ENCODE data around the gene PNN. TPM values are rescaled to one million over a fixed set of nuclear protein-coding genes. Genes with fewer than 3 reads are reported as not detected.
"Not testable (repeated sequence)": the region's sequence is repeated elsewhere in the genome, so short reads cannot be mapped to it uniquely, and the experiment has no call there.

PNN gene
- polyA plus RNA-seq, 1 experiment = 19.7 TPM

DNA sequence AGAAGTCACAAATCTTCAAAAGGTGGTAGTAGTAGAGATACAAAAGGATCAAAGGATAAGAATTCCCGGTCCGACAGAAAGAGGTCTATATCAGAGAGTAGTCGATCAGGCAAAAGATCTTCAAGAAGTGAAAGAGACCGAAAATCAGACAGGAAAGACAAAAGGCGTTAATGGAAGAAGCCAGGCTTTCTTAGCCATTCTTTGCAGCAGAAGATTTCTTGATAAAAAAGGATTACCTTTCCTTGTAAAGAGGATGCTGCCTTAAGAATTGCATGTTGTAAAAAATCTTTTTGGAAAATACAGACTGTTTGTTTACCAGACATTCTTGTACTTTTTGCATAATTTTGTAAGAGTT is 6.6 kb downstream of the PNN start:
- TF ChIP-seq, protein P1, sequence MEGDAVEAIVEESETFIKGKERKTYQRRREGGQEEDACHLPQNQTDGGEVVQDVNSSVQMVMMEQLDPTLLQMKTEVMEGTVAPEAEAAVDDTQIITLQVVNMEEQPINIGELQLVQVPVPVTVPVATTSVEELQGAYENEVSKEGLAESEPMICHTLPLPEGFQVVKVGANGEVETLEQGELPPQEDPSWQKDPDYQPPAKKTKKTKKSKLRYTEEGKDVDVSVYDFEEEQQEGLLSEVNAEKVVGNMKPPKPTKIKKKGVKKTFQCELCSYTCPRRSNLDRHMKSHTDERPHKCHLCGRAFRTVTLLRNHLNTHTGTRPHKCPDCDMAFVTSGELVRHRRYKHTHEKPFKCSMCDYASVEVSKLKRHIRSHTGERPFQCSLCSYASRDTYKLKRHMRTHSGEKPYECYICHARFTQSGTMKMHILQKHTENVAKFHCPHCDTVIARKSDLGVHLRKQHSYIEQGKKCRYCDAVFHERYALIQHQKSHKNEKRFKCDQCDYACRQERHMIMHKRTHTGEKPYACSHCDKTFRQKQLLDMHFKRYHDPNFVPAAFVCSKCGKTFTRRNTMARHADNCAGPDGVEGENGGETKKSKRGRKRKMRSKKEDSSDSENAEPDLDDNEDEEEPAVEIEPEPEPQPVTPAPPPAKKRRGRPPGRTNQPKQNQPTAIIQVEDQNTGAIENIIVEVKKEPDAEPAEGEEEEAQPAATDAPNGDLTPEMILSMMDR (IDR thresholded peaks at IDR 0.05; ENCODE audit: low read depth, low read length) = no peak
- Histone ChIP-seq H3K27me3 (ENCODE audit: control insufficient read depth, insufficient read depth, low read length) (no peaks in the 10 kb centered on the region), H3K9me3 (ENCODE audit: control insufficient read depth, insufficient read depth, low read length) (no peaks in the 10 kb centered on the region), H3K4me3 (ENCODE audit: low read depth, low read length) (no peak overlapping the region), H3K27ac (ENCODE audit: low read depth, low read length) (no peak overlapping the region)
- DNase-seq (ENCODE audit: low read depth, low spot score) = no peak
- ChIA-PET CTCF (no interaction called here), POLR2A (no interaction called here)

DNA sequence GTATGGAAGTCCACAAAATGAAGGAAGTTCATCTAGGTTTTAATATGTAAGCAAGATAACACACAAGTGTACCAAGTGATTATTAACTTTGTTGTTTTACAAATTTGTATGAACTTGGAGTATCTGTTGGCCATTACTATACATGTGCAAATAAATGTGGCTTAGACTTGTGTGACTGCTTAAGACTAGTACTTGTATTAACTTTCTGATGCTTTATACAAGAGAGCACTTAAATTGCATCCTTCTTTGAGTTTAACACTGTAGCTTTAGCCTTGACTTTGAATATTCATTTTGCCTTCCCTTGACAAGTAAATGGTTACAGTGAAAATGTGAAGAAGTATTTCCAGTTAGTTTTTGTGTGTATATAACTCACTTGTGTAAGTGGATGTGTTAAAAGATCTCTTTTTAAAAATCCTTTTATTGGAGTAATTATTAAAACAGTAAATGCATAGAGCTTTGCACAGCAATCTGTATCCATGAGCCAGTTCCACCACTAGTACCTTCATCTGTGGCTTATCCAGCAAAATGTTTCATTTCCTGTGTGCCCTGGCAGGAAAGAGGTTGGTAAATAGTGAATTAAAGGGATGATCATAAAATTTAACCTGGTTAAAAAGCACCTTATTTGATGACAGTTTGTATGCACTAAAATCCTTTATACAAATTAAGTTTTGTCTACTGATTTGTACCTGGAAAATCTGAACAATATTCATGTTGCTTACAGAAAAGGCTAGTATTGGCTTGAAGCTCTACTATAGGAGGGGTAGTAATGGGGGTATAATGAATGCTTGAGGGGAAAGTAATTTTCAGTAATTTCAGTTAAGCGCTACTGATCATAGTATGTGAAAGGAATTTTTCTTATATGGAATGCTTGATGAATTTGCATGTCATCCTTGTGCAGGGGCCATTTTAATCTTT is 8.0 kb downstream of the PNN start:
- POLR2A ChIA-PET = interaction anchor here (0.6 to 1.2 kb wide), 4 partner anchors 13 to 102 kb away, joined by 3 to 4 read pairs (median 3); partner anchors contain the start of gene TRAPPC6B
- H3K4me3 ChIP-seq (ENCODE audit: low read depth, low read length) = no peak overlapping the region
- TF ChIP-seq, protein P1 (IDR thresholded peaks at IDR 0.05; ENCODE audit: low read depth, low read length) = no peak
- H3K27me3 ChIP-seq (ENCODE audit: control insufficient read depth, insufficient read depth, low read length) = no peaks in the 10 kb centered on the region
- H3K9me3 ChIP-seq (ENCODE audit: control insufficient read depth, insufficient read depth, low read length) = no peaks in the 10 kb centered on the region
- CTCF ChIA-PET = interaction anchor here (0.6 kb wide), 1 partner anchor 60 kb away, joined by 3 read pairs; no protein-coding TSS in a partner anchor
- DNase-seq (ENCODE audit: low read depth, low spot score) = no peak
- H3K27ac ChIP-seq (ENCODE audit: low read depth, low read length) = no peak overlapping the region

DNA sequence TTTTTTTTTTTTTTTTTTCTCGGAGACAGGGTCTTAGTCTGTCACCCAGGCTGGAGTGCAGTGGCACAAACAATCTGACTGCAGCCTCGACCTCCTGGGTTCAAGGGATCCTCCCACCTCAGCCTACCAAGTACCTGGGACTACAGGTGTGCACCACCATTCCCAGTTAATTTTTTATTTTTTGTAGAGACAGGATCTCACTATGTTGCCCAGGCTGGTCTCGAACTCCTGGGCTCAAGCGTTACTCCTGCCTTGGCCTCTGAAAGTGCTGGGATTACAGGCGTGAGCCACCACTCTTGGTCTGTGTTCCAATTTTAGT is 8.6 kb downstream of the PNN start:
- DNase-seq (ENCODE audit: low read depth, low spot score); CTCF ChIA-PET; H3K27ac ChIP-seq (ENCODE audit: low read depth, low read length); H3K4me3 ChIP-seq (ENCODE audit: low read depth, low read length); H3K9me3 ChIP-seq (ENCODE audit: control insufficient read depth, insufficient read depth, low read length); H3K27me3 ChIP-seq (ENCODE audit: control insufficient read depth, insufficient read depth, low read length): not testable (repeated sequence)
- POLR2A ChIA-PET = interaction anchor here (1.0 kb wide), 1 partner anchor 83 kb away, joined by 4 read pairs; no protein-coding TSS in a partner anchor

DNA sequence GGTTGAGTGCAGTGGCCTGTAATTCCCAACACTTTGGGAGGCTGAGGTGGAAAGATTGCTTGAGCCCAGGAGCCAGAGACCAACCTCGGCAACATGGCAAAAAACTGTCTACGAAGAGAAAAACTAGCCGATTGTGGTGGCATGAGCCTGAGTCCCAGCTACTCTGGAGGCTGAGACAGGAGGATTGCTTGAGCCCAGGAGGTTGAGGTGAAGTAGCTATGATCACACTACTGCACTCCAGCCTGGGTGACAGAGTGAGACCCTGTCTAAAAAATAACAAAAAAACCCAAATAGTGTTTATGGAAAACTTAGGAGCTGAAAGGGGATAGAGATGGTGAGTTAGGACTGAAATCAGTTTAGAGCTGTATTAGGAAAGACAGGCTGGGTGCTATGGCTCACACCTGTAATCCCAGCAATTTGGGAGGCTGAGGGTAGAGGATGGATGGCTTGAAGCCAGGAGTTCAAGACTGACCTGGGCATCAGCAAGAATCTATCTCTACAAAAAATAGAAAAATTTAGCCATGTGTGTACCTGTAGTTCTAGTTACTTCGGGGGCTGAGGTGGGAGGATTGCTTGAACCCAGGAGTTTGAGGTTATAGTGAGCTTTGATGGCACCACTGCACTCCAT is 9.7 kb downstream of the PNN start:
- TF ChIP-seq, protein P1 (IDR thresholded peaks at IDR 0.05; ENCODE audit: low read depth, low read length) = no peak
- Histone ChIP-seq H3K9me3 (ENCODE audit: control insufficient read depth, insufficient read depth, low read length) (no peaks in the 10 kb centered on the region), H3K27ac (ENCODE audit: low read depth, low read length) (no peak overlapping the region), H3K27me3 (ENCODE audit: control insufficient read depth, insufficient read depth, low read length) (no peaks in the 10 kb centered on the region), H3K4me3 (ENCODE audit: low read depth, low read length) (no peak overlapping the region)
- POLR2A ChIA-PET = interaction anchor here (1.3 to 1.6 kb wide), 3 partner anchors 10 to 83 kb away, joined by 3 to 9 read pairs (median 5); partner anchors contain the start of genes PNN and TRAPPC6B
- DNase-seq (ENCODE audit: low read depth, low spot score) = no peak
- CTCF ChIA-PET = no interaction called here

DNA sequence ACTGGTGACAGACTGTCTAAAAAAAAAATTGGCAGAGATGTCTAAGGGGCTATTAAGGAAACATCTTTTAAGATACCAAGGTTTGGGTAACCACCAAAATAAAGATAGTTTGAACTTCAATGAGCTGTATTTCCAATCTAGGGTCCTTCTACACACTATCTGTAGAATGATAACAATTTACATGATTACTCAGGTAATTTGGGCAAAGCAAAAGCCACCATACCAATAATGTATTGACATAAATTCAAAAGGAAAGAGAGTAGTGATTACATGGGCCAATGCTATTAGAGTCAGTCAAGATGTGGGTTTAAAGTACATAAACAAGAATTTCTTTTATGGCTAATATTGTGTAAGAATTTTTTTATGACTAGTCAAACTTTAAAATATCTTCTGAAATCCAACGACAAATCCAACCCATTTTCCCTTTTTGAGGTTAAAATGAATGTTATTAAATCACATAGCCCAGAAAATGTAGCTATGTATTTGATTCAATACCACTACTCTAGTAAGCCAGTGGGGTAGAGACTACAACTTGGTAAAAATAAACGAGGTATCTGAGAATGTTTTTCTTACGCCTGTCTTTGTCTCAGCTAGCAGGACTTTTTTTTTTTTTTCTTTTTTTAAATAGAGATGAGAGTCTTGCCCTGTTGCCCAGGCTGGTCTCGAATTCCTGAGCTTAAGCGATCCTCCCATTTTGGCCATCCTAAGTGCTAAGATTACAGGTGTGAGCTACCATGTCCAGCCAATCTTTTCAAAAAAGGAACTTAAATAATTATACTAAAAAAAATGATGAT is 10.4 kb downstream of the PNN start:
- DNase-seq (ENCODE audit: low read depth, low spot score) = no peak
- TF ChIP-seq, protein P1 (IDR thresholded peaks at IDR 0.05; ENCODE audit: low read depth, low read length) = no peak
- no peak overlapping the region for H3K4me3 ChIP-seq (ENCODE audit: low read depth, low read length)
- no peaks in the 10 kb centered on the region for H3K27me3 ChIP-seq (ENCODE audit: control insufficient read depth, insufficient read depth, low read length)
- ChIA-PET CTCF (no interaction called here), POLR2A (interaction anchor here (0.7 to 1.6 kb wide), 6 partner anchors 10 to 126 kb away, joined by 3 to 9 read pairs (median 4); partner anchors contain the start of genes PNN and TRAPPC6B)
- H3K27ac ChIP-seq (ENCODE audit: low read depth, low read length) = no peak overlapping the region
- no peaks in the 10 kb centered on the region for H3K9me3 ChIP-seq (ENCODE audit: control insufficient read depth, insufficient read depth, low read length)

Data from AG04450 (cell line).